Spleen (tissue), 11 donors: ENCODE results near the gene NPLOC4. TPM values are rescaled to one million over a fixed set of nuclear protein-coding genes. Genes with fewer than 3 reads are reported as not detected.

Experiments used
- DNase-seq: peaks from one replicate; pipeline ENCODE4 v3.0.0-alpha.2; 2020
- H3K27ac ChIP-seq, 8 donors: fragments of 200-600 bp; sonication (generic) in 7 of 8; 1 replicate in 4 of 8; 2 replicates in 4 of 8; pipeline versions ENCODE4 v1.5.0 to v1.8.0; 2016 to 2021; ENCODE audit warnings: inconsistent platforms in 4 of 8, mild to moderate bottlenecking in 4 of 8, moderate library complexity in 1 of 8
- H3K27me3 ChIP-seq, 7 donors: fragments of 200-600 bp; sonication (generic) in 6 of 7; replicated peaks in 1 of 7; 1 replicate in 4 of 7; 2 replicates in 3 of 7; pipeline versions ENCODE4 v1.5.0 to v1.8.0; 2016 to 2021; ENCODE audit warnings: inconsistent platforms in 3 of 7, mild to moderate bottlenecking in 1 of 7
- H3K36me3 ChIP-seq, 6 donors: fragments of 200-600 bp; sonication (generic) in 5 of 6; 1 replicate in 4 of 6; 2 replicates in 2 of 6; pipeline versions ENCODE4 v1.5.0 to v1.8.0; 2016 to 2021; ENCODE audit warnings: inconsistent platforms in 2 of 6
- H3K4me1 ChIP-seq, 6 donors: fragments of 200-600 bp; sonication (generic) in 5 of 6; 1 replicate in 3 of 6; 2 replicates in 3 of 6; pipeline versions ENCODE4 v1.5.0 to v1.8.0; 2016 to 2021; ENCODE audit warnings: inconsistent platforms in 3 of 6
- H3K4me3 ChIP-seq, 8 donors: fragments of 200-600 bp; sonication (generic) in 7 of 8; 1 replicate in 4 of 8; 2 replicates in 4 of 8; pipeline versions ENCODE4 v1.5.0 to v1.8.0; 2016 to 2021; ENCODE audit warnings: inconsistent platforms in 4 of 8, mild to moderate bottlenecking in 4 of 8, moderate library complexity in 2 of 8
- H3K9me3 ChIP-seq, 8 donors: fragments of 200-600 bp; sonication (generic) in 7 of 8; 1 replicate in 4 of 8; 2 replicates in 4 of 8; pipeline versions ENCODE4 v1.5.0 to v1.8.0; 2016 to 2021; ENCODE audit warnings: inconsistent platforms in 4 of 8
- CTCF ChIP-seq, 11 experiments: fragments of 200-600 bp in 7 of 11; fragments of 450-650 bp in 4 of 11; sonication (generic) in 4 of 11; IDR thresholded peaks in 8 of 11; conservative IDR thresholded peaks in 3 of 11; 1 replicate in 7 of 11; 2 replicates in 4 of 11; pipeline versions ENCODE4 v1.4.0 to v1.8.0; 2016 to 2021; ENCODE audit warnings: antibody characterized with exemption in 11 of 11, inconsistent platforms in 4 of 11, mild to moderate bottlenecking in 1 of 11
- POLR2A ChIP-seq, 3 donors: fragments of 450-650 bp; IDR thresholded peaks; one replicate each; pipeline ENCODE4 v1.5.1; 2017; ENCODE audit warnings: antibody characterized with exemption in 3 of 3, mild to moderate bottlenecking in 1 of 3
- POLR2AphosphoS5 ChIP-seq, 3 donors: sonication (generic); formaldehyde crosslinking; IDR thresholded peaks; one replicate each; pipeline ENCODE4 v1.5.1; 2017; ENCODE audit warnings: antibody characterized with exemption in 3 of 3
- whole genome bisulfite sequencing, 5 donors: extraction: QIAGEN DNeasy Blood & Tissue Kit in 3 of 5; methylation state at CpG; one replicate each; pipeline versions ENCODE4 v1.1.5 to v1.1.7; 2013 to 2018; 5-methylcytosine and 5-hydroxymethylcytosine counted together
- intact Hi-C: fragments of 100-400 bp; cut with DNase I; formaldehyde crosslinking; loops from one replicate; pipeline ENCODE4 v1.15.0; 2023; ENCODE audit warnings: low total_unique reads
- polyA plus RNA-seq, 3 donors: library from polyadenylated mRNA; stranded (reverse); fragments of 200-250 nt; gene quantifications; one replicate each; pipeline ENCODE4 v1.2.1, GENCODE V29; 2013
- total RNA-seq, 7 donors: library from RNA; depleted of rRNA in 3 of 7; stranded (reverse); fragments of >200 nt in 3 of 7; fragmentation: NEBNext Ultra II Directional in 4 of 7; extraction: Animal tissue kit (Norgen Biotek cat#: 25700) in 4 of 7; gene quantifications; one replicate each; pipeline versions ENCODE4 v1.1.0 to v1.2.1, GENCODE V29; 2016 to 2021
- donor health status: healthy with polysubstance abuse.
- donor health status: DM: no; HTN: no; CAD: no; lungs with moderate emphysema.
- donor health status: DM: no; HTN: no; CAD: no.
- donor health status: Bipolar disorder and iron deficiency.
- donor health status: healthy.
- donor health status: DM: no; HTN: no; CAD: no.
- donor health status: DM: yes; HTN: yes; CAD: no.

The NPLOC4 gene
- total and polyA plus RNA-seq, 10 donors, result 19.3 to 130 (median 81.3) TPM

GRCh38 chr17:81684442-81684911, 47.6 kb upstream of the NPLOC4 start:
- DNase-seq, result no peak
- Histone ChIP-seq H3K4me1 (peaks cover 19 to 60% (median 39%) of the 10 kb centered on the region in 6 donors), H3K4me3 (peak overlapping the region; percentile 89 to 100 (median 98)), H3K27ac (peak overlapping the region; percentile 75 to 95 (median 88)), H3K36me3 (peaks cover 0 to 72% (median 50%) of the 10 kb centered on the region in 6 donors), H3K27me3 (no peaks in the 10 kb centered on the region), H3K9me3 (no peaks in the 10 kb centered on the region)
- TF ChIP-seq POLR2A (IDR thresholded peaks at IDR 0.05), result no peak
- TF ChIP-seq POLR2AphosphoS5 (IDR thresholded peaks at IDR 0.05), result no peak
- TF ChIP-seq CTCF (IDR thresholded peaks at IDR 0.05 in 8 of 11, conservative IDR thresholded peaks at IDR 0.05 in 3 of 11), result no peak
- WGBS, 5 donors, result 2 to 6% (median 4%) methylated on average over 4 to 16 of the region's 16 CpGs
- intact Hi-C loops, result no loop called here

GRCh38 chr17:81683584-81684441, 46.9 kb upstream of the NPLOC4 start, which contains the start of the genes ARL16 and HGS:
Gene ARL16, minus strand, starts transcription at chr17:81683797. Its CDS starts 44 bp downstream, at chr17:81683753.
Gene HGS, plus strand, starts transcription at chr17:81684011. Its CDS starts 56 bp downstream, at chr17:81684067.
- Histone ChIP-seq H3K27me3 (no peaks in the 10 kb centered on the region), H3K36me3 (peaks cover 0 to 71% (median 44%) of the 10 kb centered on the region in 6 donors), H3K4me1 (peaks cover 19 to 60% (median 39%) of the 10 kb centered on the region in 6 donors), H3K4me3 (peak within 1 kb of the TSS; percentile 89 to 100 (median 98)), H3K27ac (peak within 1 kb of the TSS; percentile 75 to 95 (median 88)), H3K9me3 (no peaks in the 10 kb centered on the region)
- peak; percentile 90 to 95 (median 92) for TF ChIP-seq POLR2AphosphoS5 (IDR thresholded peaks at IDR 0.05)
- TF ChIP-seq POLR2A (IDR thresholded peaks at IDR 0.05), result peak in 1 of 3 donors; percentile 12
- TF ChIP-seq CTCF (IDR thresholded peaks at IDR 0.05 in 8 of 11, conservative IDR thresholded peaks at IDR 0.05 in 3 of 11), result peak in 5 of 11 experiments; percentile 15 to 46 (median 25)
- intact Hi-C loops, result no loop called here
- DNase-seq, result peak; percentile 98
- WGBS, 5 donors, result 0 to 1% (median 1%) methylated on average over 16 to 112 of the region's 112 CpGs

- no peaks in the 10 kb centered on the region for H3K9me3 ChIP-seq
- intact Hi-C loops, result no loop called here
- TF ChIP-seq POLR2AphosphoS5 (IDR thresholded peaks at IDR 0.05) (no peak), CTCF (IDR thresholded peaks at IDR 0.05 in 8 of 11, conservative IDR thresholded peaks at IDR 0.05 in 3 of 11) (no peak)
- H3K27me3 ChIP-seq, result no peaks in the 10 kb centered on the region
- no peak for DNase-seq
- H3K36me3 ChIP-seq, result peaks cover 0 to 65% (median 38%) of the 10 kb centered on the region in 6 donors
- H3K4me1 ChIP-seq, result peaks cover 19 to 60% (median 39%) of the 10 kb centered on the region in 6 donors
- 0 to 1% (median 0%) methylated on average over 11 to 37 of the region's 37 CpGs for WGBS, 5 donors
- peak overlapping the region; percentile 48 to 95 (median 88) for H3K27ac ChIP-seq
- peak overlapping the region; percentile 89 to 100 (median 98) for H3K4me3 ChIP-seq
These were observed 46.3 kb upstream of the NPLOC4 start for GRCh38 chr17:81683208-81683583.
